GM18867 (cell line): ENCODE data around the gene ICAM5.

Experiments
- ATAC-seq: cut with Tn5 transposase; IDR thresholded peaks from one replicate; pipeline ENCODE4 v1.9.1; 2021; ENCODE audit warnings: mild to moderate bottlenecking, moderate library complexity; ENCODE audit not compliant: unreplicated experiment

The ICAM5 gene

DNA sequence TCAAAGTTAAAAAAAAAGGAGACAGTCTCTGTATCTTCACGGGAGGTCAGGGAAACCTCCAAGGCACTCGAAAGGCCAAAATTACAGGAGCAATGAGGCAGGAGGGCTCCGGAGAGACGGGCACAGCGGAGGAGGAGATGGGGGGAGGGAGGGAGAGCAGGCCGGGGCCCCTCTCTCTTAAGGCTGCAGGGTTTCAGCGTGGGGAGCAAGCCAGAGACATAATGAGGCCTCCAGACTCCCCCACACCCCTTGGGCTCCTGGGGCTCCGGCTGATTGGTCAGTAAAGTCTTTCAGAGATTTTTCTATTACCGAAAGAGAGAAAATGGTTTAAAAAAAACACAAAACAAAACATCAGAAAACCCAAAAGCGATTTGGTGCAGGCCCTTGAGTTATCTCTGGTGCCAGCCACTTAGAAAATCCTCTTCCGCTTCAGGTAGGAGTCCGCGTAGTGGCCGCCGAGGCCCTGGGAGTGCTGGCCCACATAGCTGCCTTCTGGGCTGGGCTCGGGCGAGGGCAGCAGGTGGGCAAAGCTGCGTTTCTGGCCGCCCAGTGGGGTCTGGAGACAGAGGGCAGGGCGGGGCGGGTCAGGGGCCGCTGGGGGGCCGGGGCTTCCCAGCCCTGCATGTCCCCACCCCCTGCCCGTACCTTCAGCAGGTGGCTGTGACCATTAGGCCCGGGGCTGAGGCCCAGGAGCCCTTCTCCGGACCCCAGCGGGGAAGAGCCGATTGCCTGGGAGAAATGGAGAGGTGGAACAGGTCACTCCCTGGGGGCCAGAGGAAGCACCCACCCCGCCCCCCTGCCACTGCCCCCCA is 27.5 kb downstream of the ICAM5 start:
- ATAC-seq: no peak

DNA sequence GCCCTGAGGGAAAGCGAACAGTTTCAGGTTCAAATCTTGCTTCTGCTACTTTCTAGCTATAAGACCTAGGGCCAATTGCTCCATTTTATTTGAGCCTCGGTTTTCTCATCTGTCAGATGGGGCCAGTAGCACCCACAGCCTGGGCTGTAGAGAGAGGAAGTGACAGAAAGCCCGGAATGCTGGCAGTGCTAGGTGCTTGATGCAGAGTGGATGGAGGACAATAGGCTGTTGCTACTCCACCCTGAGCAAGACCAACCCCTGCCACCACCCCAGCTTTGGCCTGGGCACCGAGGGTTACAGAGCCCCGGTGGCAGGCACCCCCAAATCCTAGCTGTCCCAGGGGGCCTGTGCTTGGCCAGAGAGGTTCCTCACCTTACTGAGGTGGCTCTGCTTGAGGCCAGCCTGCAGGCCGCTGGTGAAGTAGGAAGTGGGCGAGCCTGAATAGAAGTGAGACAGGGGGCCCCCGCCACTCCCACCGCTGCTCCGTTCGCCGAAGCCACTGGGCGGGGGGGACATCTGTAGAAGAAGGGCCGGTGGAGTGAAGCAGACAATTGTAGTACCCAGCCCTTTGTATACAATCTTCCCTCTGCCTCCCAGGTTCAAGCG is 28.2 kb downstream of the ICAM5 start:
- no peak for ATAC-seq

DNA sequence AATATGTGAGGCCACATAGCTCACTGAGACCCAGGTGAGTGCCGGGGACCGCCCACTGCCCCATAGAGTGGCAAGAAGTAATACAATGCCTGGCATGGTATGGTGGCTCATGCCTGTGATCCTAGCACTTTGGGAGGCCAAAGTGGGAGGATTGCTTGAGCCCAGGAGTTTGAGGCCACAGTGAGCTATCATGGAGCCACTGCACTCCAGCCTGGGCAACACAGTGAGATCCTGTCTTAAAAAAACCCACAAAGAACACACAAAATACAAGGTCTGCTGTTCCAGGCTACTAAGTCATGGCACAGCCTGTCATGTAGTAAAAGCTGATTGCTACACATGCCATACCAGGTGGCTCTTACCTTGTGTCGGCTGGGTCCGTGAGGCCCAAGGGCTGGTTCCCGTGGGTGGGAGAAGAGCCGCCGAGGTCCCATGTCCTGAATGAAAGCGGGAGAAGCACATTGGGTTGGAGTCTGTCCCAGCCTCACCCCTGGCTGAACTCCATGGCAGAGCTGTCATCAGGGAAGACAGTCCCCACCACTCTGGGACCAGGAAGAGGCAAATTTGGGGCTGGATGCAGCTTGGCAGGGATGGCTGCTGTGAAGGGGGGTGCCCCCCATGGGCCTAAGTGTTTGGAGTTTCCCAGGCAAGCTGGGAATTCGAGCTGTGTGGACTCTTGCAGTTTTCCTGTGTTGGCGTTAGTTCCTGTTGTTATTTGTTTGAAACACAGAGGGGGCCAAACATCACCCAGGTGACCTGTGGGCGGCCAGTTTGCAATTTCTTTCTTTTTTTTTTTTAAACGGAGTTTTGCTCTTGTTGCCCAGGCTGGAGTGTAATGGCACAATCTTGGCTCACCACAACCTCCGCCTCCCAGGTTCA is 29.3 kb downstream of the ICAM5 start:
- ATAC-seq: no peak

DNA sequence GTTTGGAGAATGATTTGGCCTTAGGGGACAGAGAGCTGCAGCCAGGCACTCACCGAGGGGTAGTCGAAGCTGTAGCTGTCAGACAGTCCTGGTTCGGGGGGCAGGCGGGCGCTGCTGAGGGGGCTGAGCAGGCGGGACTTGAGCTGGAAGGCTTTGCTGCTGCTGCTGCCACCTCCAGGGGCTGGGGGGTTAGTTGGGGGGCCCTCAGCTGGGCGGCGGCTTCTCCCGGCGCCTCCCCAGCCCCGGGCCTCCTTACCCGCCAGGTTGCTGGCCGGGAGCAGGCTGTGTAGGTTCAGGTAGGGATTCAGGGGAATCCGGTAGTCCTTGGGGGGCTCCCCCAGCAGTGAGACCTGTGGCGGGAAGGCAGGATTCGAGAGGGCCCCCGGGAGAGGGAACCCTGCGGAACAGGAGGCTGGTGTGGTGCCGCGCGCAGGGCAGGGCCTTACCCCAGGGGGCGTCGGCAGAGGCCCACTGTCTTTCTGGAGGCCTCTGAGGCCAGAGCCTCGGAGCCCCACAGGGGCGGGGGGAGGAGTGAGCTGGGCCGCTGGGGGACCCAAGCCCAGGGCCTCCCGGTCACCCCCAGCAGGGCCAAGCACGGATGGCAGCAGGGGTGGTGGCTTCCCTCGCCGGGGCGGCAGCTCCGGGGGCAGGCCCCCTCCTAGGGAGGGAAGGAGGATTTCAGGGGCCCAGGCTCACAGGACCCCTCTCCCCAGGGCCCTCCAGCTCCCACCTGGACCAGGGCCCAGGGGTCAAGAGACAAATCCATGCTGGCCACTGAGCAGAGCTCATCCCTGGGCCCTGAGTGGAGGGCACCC is 31.1 kb downstream of the ICAM5 start:
- ATAC-seq: no peak

DNA sequence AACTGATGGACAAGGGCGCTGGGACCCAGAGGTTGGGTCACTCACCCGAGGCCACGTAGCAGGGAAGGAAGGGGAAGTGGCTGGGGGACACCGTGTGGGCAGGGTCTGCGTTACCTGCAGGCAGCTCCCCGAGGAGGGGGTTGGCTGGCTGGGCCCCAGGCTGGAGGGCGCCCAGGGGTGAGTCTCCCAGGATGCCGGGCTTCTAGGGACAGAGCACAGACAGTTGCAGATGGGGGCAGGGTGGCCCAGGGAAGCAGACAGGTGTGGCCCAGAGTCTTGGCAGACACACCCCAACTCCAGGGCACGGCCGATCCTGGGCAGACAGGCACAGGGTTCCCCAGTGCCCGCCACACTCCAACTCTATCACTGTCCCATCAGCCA is 31.7 kb downstream of the ICAM5 start:
- ATAC-seq: no peak

DNA sequence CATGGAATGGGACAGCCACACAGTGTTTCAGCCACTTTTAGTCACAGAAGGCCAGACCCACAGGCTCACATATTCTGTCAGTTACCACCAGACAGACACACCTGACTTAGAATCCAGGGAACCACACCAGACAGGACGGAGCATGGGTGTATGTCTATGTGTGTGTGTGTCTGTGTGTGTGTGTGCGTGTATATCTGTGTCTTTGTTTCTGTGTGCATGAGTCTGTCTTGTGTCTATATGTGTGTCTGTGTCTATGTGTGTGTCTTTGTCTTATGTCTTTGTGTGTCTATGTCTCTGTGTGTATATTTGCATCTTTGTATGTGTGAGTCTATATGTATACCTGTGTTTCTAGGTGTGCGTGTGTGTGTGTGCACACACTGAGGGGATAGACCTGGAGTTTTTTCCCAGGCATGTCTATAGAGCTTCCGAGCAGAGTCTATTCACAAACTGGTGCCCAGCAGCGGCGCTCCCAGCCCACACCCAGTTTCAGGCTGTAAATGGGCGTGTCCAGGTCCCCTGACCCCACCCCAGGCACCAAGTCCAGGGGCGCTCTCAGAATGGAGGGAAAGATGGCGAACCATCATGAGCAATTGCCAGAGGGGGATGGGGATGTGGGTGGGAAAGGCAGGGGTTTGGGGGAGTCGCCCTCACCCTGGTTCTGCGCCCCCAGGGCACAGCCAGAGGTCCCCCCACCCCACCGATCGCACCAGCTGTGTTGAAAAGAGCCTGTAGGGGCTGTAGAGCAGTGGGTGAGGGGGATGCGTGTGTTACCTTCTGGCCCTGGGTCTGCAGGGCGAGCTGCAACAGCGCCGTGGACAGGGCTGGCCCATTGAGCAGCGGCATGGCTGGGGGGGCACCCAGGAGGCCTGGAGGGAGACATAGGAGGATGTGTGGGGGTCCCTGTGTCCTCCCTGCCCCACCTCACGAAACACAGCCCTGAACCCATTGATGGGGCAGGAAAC is 32.4 kb downstream of the ICAM5 start:
- ATAC-seq: no peak

DNA sequence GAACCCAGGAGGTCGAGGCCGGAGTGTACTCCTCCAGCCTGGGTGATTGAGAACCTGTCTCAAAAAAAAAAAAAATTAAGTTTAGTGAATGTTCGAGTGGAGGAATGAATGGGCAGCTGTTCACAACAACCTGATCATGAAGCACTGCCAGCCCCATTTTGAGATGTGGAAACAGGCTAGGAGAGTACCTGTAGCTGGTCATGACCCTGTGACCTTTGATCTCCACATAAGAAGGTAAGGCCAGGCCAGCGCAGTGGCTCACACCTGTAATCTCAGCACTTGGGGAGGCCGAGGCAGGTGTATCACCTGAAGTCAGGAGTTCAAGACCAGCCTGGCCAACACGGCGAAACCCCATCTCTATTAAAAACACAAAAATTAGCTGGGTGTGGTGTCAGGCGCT is 36.0 kb downstream of the ICAM5 start:
- no peak for ATAC-seq

DNA sequence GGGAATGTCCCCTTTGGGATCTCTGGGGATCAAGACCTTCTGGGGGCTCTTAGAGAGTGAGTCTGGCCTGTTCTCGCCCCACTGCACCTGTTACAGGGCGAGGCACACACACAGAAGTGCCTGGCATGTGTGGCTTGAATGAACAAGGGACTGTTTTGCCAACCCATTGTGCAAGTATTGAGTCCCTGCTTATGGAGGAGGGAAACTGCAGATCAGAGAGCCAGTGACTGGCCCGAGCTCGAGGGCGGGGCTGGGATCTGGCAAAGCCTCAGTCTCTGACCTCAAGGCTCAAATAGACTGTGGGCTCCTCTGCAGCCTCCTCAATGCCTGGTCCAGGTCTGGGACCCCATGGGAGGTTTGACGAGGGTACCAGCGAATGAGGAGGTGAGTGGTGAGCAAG is 38.0 kb downstream of the ICAM5 start:
- no peak for ATAC-seq

DNA sequence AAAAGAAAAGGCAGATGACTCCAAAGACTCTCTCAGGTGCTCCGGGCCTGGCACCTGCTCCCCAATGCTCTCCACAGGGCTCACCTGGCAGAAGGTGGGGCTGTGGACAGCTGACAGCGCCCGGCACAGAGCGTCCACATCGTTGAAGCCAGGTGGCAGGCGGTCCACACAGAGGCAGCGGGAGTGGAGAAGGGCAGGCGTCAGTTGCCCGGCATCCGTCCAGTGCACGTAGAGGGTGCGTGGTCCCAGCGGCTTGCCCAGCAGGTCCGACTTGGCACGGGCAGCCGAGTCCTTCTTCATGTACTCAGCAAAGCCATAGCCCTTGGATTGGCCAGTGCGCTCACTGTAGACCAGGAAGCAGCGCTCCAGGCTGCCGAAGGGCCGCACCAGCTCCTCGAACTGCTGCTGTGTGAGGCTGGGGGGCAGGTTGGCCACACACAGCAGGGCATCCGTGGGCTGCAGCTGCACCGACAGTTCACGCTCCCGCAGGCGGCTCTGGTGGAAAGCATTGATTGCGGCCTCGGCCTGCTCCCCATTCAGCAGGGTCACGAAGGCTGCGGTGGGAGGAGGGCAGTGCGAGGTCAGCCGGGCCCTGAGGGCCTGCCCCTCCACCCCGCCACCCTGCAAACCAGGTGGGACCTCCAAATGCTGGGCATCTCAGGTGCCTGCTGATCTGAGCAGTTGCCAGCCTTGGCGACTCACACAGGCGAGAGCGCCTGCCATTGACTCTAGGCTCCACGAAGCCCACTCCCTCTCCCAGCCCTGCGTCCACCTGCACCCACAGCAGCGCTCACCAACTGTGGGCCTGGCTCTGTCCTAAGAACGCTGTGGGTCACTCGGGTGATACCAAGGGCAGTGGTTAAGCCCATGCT is 39.0 kb downstream of the ICAM5 start:
- no peak for ATAC-seq

DNA sequence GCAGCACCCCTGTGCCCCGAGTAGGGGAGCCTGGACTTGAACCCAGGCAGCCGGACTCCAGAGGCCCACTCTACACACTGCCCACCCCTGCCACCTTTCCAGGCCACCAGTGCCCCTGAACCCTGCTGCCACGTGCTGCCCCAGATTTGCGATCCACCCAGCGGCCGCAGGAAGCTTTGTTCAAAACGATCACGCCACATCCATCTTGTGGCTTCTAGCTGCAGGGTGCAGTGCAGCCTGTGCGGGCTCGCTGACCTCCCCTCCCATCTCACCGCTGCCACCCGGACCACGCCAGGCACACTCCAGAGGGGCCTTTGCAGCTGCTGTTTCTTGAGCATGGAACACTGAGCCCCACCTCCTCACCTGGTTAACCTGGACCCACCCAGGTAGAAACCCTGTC is 39.8 kb downstream of the ICAM5 start:
- ATAC-seq: no peak

DNA sequence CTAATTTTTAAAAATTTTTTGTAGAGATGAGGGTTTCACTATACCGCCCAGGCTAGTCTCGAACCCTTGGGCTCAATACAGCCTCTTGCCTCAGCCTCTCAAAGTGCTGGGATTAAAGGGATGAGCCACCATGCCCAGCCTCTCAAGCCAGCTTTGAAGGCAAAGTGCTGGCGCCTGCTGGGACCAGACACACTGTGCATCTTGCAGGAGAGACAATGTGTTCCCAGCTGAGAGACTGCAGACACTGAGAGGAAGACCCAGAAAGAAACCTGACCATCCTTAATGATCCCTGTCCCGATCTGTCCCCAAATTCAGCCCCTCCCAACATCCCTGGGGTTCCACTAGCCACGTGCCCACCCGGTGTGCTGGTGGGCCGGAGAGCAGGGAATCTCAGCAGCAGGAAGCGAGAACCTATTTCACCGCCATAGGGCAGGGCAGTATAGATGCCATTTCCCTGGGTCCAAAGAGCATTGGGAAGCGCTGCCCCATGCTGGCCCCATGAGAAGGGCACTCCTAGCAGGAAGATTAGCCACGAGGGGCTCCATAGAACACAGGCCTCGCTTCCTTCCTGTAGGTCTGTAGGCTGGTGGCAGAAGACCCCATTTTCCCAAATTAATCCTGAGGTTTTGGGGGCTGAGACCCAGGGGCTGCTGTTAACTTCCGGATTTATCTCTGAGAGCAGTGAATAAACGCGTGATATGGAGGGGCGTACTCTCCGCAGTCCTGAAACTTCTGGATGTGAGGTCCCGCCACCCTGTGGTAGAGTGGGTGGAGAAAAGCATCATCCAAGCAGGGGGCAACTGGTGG is 42.6 kb downstream of the ICAM5 start:
- no peak for ATAC-seq

DNA sequence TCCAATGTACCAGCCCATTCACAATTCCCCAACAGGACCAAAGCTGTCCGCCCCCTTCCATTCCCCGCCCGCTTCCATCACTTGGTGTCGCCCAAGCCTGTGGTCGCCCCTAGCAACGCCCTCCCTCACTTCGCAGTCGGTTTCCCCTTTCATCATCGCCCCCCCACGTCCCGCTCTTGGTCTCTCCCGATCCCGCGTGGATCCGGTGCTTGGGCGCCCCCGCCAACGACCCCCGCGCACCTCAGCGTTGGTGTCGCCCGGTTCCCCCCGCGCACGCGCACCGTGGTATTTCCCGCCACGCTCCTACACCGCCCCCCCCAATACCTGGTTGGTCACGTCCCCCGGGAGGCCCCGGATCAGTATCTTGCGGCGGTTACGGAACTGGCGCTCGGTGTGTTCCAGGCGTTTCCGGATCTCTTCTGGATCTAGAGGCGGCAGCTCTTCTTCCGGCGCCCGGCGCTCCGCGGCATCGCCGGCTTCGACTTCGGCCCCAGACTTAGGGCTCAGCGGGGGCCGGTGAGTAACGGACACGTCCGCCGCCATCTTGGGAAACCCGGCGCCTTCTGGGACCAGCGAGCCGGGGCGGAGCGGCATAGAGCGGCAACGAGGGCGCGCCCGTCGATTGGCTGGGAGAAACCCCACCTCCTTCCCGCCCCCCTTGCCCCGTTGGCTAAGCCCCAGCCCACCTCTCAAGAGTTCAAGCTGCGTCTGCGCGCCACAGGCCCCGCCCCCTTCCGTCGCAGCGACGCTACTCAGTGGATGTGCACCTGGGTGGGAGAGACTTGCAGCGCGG is 43.4 kb downstream of the ICAM5 start, which contains the start of gene RAVER1:
RAVER1 (minus strand) TSS at position 565 of the 793 bp plus-strand sequence; CDS start at position 543, 22 bp downstream.
- peak; percentile 90 for ATAC-seq

DNA sequence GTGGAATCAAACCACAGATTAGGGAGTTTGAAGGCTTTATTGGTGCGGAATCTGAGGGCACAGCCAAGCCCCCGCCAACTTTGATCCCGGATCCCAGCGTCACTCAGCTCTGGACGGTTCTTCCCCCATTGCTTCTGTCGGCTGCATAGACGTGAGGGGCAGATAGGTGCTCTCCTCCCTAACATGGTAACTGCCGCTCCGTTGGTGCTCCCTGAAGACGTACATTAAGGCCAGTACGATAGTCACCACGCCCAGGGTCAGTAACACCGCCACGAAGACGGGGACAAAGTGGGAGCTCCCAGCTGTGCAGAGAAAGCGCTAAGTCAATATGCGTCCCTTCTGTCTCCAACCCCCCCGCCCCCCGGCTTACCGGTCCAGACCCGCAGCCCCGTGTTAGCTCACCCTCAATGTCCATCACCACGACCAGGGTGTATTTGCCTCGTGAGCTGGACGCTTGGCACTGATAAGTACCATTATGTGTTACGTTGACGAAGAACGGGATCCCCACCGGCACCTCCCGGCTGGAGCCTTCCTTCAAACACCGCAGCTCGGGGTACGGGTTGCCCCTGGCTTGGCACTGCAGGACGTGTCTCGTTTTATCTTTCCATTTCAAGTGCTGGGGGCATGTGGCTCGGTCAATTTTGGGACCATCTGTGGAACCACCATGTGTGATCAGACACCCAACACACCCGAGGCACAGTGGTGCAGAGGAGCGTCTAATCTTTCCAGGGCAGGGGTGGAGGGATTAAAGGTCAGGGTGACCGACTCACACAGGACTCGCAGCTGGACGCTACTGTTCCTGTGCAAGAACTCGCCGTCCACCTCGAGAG is 44.2 kb downstream of the ICAM5 start:
- no peak for ATAC-seq

DNA sequence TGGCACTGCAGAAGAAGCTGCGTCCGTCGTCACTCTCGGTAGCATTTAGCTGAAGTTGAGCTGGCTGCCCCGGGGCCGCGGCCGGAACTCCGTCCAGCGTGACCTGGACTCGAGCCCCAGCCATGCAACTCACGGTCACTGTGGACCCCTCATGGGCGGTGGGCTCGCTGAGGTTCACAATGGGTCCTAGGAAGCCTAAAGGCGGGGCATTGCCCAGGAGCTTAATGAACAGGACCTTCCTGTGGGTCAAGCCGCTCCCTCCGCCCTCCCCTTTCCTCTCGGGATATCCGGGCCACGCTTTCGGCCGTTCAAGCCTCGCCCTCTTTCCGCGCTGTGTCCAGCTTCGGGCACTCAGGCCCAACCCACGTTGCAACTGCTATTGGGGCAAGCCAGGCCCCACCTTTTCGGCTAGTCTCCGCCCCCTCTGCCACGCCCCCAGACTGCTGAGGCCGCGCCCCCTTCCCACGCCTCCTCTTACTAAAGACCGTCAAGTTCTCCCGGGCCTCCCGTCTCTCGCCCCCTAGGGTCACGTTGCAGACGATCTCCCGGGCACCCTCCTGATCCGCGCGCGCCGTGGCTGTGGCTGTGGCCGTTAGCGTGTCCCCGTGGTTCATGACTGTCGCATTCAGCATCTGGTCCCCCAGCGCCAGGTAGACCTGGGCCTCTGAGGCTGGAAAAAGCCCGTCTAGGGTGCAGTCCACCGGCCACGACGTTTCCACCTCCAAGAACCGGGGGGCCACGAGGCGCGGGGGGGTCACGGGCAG is 45.0 kb downstream of the ICAM5 start:
- ATAC-seq: no peak

DNA sequence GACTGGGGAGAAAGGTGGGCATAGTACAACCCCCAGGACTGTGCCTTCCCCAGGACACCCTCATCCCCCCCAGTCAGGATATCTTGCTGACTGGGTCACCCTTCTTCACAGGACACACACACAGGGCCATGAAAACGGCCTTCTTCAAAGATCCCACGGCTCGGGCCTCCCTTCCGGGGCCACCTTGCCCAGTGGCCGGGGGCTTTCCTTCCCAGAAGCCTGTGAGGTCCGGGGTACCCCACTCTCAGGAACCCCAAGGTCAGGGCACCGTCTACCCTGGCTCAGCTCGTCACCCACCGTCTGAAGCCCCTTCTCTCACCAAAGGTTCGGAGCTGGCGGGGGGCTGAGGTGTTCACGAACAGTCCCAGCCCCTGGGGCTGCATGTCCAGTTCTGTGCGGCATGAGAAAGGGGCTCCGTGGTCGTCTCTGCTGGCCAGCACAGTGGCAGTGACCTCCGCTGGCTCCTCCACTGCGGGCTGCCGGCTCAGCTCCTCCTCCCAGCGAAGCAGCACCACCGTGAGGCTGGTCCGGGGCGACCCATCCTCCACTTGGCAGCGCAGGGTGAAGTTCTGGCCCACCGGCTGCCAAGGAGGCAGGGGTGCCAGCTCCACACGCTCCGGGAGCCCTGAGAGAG is 45.7 kb downstream of the ICAM5 start:
- no peak for ATAC-seq
